HEK293 (cell line): ENCODE results near the gene DIP2C.

Experiments used
- CTCF ChIP-seq: fragments of 450-650 bp; formaldehyde crosslinking; IDR thresholded peaks from 2 replicates; pipeline ENCODE4 v1.5.1; 2016; ENCODE audit warnings: missing biosample characterization, missing genetic modification characterization
- ELK4 ChIP-seq: IDR thresholded peaks from 2 replicates; pipeline ENCODE4 v1.6.1; 2011; ENCODE audit warnings: mild to moderate bottlenecking, low read depth, low read length, borderline replicate concordance
- MEIS1 ChIP-seq: sonication (generic); formaldehyde crosslinking; IDR thresholded peaks from 2 replicates; pipeline ENCODE4 v1.8.1; 2022; ENCODE audit warnings: missing genetic modification reagents, mild to moderate bottlenecking, borderline replicate concordance
- REST ChIP-seq: fragments of 450-650 bp; formaldehyde crosslinking; IDR thresholded peaks from 2 replicates; pipeline ENCODE4 v1.5.1; 2016; ENCODE audit warnings: missing biosample characterization, missing genetic modification characterization
- SETDB1 ChIP-seq: IDR thresholded peaks from one replicate; pipeline ENCODE4 v1.6.1; 2017; ENCODE audit warnings: mild to moderate bottlenecking, low read length, moderate library complexity, mixed read lengths; ENCODE audit not compliant: insufficient read length
- YY2 ChIP-seq: fragments of 450-650 bp; formaldehyde crosslinking; IDR thresholded peaks from 2 replicates; pipeline ENCODE4 v1.5.1; 2016; ENCODE audit warnings: missing biosample characterization, missing genetic modification characterization
- ZNF155 ChIP-seq: fragments of 450-650 bp; formaldehyde crosslinking; IDR thresholded peaks from 2 replicates; pipeline ENCODE4 v1.5.1; 2016; ENCODE audit warnings: missing biosample characterization, missing genetic modification characterization

- TF ChIP-seq CTCF: no peak
- no peak for TF ChIP-seq ZNF155
- TF ChIP-seq MEIS1: no peak
- TF ChIP-seq YY2: no peak
- no peak for TF ChIP-seq SETDB1
- no peak for TF ChIP-seq REST (tag by site-specific recombination)
- TF ChIP-seq ELK4: no peak
Observed at GRCh38 chr10:227014-227413, 462.5 kb downstream of the DIP2C start.
